NCI-H82 treated with DMSO at 0.1 percent for 48 hours (cell line): ENCODE data around the gene ERGIC2.
A peak's percentile ranks its signal among the peaks of the same experiment; 100 is the strongest.
"Not testable (repeated sequence)": the region's sequence is repeated elsewhere in the genome, so short reads cannot be mapped to it uniquely, and the experiment has no call there.

ENCODE experiments used
- DNase-seq: peaks from one replicate; lab custom pipeline; 2025; ENCODE audit not compliant: unreplicated experiment; lab: John Stamatoyannopoulos, UW

The ERGIC2 gene

DNA sequence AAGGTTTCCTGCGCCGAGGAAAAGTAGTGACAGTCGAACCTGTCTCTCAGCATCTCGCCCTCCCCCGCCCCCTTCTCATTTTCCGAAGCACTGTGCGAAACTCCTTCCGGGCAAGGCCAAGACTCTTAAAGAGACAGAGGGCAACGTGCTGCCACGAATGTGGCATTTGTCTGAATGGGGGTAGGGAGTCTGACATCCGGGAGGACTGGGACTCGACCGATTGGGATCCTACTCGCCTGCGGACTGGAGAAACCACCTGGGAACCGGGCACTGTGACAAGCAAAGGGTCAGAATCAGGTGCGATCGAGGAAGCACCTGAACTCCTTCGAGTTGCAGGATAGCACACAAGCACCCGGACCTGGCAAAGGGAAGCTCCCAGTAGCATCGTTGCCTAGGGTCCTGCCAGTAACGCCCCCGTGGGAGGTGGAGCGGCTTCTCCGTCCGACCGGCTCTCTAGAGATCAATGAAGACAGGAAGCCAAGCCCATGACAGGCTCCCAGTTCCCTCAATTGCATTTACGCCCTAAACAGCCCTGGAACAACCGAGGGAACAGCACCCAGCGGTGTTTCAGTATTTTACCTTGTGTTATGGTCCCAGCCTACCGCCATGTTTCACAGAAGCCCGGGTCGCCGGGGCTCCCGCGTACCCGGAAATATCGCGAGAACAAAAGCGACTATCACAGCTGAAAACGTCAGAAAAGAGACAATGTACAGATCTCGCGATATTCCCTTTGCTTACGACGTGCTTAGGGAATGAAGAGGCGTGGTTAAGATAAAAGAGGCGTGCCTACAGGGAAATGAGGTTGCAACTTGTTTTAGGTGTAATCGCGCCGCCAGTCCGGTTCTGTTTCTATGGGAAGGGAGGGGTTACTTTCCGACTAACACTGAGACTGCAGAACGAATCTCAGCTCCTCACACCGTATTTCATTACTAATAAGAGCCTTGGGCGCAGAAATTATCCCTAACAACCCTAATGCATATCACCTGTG lies at the start of gene ERGIC2:
Gene ERGIC2 (minus strand): TSS at position 637 of the 988 bp plus-strand sequence. CDS start 9,539 bp downstream, outside the sequence.
- peak; percentile 100 for DNase-seq

- DNase-seq, result no peak
Observed at GRCh38 chr12:29430716-29431044, 49.7 kb upstream of the ERGIC2 start.

DNA sequence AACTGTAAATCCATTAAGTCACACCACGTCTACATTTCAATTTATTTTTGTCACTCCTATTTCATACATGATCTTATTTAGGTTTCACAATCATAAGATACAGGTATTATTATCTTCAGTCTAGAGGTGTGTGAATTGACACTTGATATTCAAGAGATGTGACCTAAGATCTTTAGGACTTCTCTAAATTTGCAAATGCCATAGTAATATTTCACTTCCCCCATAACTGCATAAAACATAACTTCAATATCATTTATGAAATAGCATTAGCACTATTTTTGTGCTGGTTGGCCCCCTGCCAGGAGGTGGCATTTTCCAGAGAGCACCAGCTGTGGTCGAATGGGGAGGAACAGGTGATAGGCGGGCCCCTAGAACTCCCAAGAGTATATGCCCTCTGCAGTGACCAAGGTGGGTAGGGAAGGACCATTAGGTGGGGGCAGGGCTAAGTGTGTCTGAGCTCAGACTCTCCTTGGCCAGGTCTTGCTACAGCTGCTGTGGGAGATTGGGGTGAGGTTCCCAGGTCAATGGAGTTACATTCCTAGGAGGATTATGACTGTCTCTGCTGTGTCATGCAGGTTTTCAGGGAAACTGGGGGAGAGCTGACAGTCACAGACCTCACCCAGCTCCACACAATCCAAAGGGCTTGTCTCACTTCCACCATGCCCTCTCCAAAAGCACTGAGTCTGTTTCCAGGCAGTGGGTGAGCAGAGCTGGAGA lies 49.2 kb upstream of the ERGIC2 start:
- DNase-seq, result no peak

DNA sequence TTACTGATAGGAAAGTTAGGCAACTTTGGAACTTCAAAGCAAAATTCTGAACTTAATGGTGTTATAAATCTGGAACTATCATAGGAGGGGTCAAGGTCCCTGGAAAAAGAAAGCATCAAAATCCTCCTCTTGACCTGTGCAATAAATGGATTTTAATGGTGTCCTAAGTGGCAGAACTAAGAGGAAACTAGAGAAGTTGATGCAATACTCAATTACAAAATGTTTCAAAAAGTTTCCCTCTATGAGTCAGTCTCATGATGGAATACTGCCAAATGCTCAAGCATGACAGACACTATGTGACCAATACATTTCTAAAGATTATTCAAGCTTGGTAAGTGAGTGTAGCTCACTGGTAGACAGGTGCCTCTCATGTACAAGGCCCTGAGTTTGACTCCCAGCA lies 47.7 kb upstream of the ERGIC2 start:
- DNase-seq, result no peak

- no peak for DNase-seq
Observed at GRCh38 chr12:29427964-29428363, 47.0 kb upstream of the ERGIC2 start.

DNA sequence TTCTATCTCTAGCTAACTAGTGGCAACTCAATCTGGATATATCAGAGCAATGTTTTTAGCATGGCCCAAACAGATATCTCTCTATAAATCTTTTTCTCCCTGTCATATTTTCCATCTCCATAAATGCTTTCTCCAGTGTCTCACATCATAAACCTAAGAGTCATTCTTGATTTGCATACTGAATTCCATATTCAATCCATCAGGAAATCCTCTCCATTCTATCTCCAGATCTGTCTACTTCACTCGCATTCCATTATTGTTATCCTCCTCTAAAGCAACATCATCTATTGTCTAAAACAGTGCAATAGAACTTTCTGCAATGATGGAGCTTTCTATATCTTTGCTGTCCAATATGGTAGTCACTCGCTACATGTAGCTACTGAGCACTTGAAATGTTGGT lies 45.5 kb upstream of the ERGIC2 start:
- no peak for DNase-seq

DNA sequence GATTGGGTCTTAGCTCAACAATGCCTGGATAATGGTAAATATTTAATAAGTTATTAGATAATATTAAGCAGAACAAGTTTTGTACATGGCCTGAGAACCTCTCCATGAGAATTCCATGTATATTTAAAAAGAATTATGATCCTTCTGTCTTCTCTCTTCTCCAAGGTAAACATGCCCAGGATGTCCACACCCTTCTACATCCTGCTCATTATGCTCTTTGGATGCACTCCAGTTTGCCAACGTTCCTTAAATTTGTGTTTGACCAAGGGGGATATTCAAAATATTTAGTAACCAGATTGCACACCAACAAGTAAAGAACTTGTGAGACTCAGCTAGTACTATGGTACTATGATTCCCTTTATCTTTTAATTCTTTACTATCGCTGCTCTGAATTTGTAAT lies 44.8 kb upstream of the ERGIC2 start:
- no peak for DNase-seq

DNA sequence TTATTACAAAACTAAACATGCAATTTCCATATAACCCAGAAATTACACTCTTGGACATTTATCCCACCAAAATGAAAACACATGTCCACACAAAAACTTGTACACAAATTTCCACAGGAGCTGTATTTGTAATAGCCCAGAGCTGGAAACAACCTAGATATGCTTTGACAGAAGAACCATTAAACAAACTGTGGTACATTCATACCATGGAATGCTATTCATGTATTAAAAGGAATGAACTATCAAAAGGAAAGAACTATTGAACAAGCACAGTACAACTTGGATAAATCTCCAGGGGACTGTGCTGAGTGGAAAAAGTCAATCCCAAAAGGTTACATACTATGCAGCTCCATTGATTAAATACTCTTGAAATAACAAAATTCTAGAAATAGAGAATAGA lies 35.8 kb upstream of the ERGIC2 start:
- no peak for DNase-seq

GRCh38 chr12:29415111-29415510 lies 34.1 kb upstream of the ERGIC2 start:
- DNase-seq, result no peak

GRCh38 chr12:29414368-29414767 lies 33.4 kb upstream of the ERGIC2 start:
- no peak for DNase-seq

DNA sequence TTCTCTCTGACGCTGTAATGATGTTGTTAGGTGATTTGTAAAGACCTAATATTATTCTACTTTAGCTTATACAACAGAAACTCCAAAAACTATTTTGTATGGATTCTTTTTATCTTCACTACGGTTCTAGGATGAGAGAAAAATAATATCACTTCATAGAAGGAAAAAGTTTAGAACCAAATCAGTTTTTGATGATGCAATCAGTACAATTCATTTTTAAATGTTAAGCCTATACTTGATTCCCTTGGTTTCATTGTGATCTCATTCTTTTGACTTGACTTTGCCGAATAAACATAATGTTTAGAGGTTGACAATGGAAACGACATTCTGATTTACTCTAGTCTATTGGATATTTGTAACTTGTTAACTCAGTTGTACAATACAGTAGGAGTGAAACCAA lies 24.6 kb upstream of the ERGIC2 start:
- DNase-seq, result no peak

- no peak for DNase-seq
Observed at GRCh38 chr12:29403991-29404390, 23.0 kb upstream of the ERGIC2 start.

- DNase-seq, result no peak
Observed at GRCh38 chr12:29402437-29402836, 21.5 kb upstream of the ERGIC2 start.

- DNase-seq, result no peak
Observed at GRCh38 chr12:29398495-29398894, 17.5 kb upstream of the ERGIC2 start.

- DNase-seq, result no peak
Observed at GRCh38 chr12:29396774-29397173, 15.8 kb upstream of the ERGIC2 start.

- no peak for DNase-seq
Observed at GRCh38 chr12:29395356-29395755, 14.4 kb upstream of the ERGIC2 start.

GRCh38 chr12:29390419-29390818 lies 9.4 kb upstream of the ERGIC2 start:
- not testable (repeated sequence) for DNase-seq

DNA sequence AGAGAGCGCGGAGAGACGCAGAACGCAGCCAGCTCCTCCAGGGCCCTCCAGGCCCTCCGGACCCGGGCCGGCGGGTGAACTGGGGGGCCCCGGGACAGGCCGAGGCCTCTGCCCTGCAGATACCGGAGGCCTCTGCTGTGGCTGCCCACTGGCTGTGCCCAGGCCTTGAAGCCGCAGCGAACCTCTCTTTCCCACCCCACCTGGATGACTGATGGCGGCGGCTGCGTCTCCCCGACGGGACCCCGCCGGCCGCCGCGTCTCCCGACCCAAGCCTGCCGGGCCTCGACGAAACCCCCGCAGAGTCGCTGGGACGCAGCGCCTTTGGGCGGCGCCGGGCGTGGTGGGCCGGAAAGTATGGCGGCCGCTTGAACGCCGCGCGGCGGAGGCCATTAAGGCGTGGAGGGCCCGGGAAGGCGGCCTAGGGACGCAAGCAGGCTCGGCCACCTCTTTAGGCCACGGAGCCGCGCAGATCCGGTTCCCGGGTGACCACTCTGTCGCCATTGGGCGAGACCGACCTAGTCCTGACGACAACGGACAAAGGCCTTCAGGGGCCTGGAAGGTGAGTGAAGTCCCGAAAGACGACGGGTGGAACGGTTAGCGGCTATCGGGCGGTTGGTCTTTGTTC lies 8.4 kb upstream of the ERGIC2 start:
- no peak for DNase-seq

GRCh38 chr12:29386084-29386680 lies 5.2 kb upstream of the ERGIC2 start:
- not testable (repeated sequence) for DNase-seq

- DNase-seq, result not testable (repeated sequence)
Observed at GRCh38 chr12:29385194-29385593, 4.2 kb upstream of the ERGIC2 start.

- DNase-seq, result no peak
Observed at GRCh38 chr12:29382251-29382650, 1.3 kb upstream of the ERGIC2 start.
